GM18505 (cell line): Measurements from ENCODE around the gene SLA2.
"Not testable (repeated sequence)": the region's sequence is repeated elsewhere in the genome, so short reads cannot be mapped to it uniquely, and the experiment has no call there.

Experiments
- ATAC-seq: cut with Tn5 transposase; IDR thresholded peaks from one replicate; pipeline ENCODE4 v1.9.1; 2021; ENCODE audit not compliant: unreplicated experiment
- POLR2A ChIP-seq: IDR thresholded peaks from 4 replicates; pipeline ENCODE4 v1.6.1; 2011; ENCODE audit warnings: borderline replicate concordance; ENCODE audit not compliant: insufficient read depth, insufficient read length; ENCODE audit errors: extremely low read depth

SLA2 gene, protein sequence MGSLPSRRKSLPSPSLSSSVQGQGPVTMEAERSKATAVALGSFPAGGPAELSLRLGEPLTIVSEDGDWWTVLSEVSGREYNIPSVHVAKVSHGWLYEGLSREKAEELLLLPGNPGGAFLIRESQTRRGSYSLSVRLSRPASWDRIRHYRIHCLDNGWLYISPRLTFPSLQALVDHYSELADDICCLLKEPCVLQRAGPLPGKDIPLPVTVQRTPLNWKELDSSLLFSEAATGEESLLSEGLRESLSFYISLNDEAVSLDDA

DNA sequence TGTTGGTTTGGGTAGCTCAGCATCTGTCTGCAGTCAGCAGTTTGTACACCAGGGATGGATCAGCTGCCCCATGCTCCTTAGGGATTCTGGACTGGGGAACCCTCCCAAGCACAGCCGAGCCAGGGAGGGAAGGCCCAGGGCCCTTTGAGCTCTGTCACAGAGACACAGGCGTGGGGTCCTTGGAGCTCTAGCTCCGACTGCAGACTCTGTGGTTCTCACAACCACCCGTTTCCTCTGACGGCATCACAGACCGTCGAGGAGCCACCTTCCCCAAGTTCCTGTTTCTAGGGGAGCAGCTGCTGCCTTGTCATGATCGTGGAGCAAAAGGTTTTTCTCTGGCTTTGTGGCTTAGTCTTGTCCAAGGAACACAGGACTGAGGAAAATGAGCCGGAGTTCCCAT, at the start of gene SLA2:
TSS of gene SLA2 (minus strand) at position 199 of the 400 bp plus-strand sequence. CDS start 4,861 bp downstream, outside the sequence.
- no peak for ATAC-seq
- TF ChIP-seq POLR2A: no peak

DNA sequence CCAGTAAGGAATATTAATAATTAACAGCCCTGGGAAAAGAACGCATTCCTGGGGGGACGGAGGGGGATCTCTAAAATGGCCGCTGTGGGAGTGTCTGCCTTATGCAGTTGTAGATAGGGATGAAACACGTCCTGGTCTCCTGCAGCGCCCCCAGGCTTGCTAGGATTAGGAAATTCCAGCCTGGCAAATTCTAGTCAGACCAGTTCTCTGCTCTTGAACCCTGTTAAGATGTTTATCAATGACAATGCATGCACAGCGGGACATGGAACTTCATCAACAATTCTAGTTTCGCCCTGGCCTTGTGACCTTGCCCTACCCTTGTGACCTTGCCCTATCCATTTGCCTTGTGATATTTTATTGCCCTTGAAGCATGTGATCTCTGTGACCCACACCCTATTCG, 49.5 kb upstream of the SLA2 start:
- ATAC-seq: not testable (repeated sequence)

DNA sequence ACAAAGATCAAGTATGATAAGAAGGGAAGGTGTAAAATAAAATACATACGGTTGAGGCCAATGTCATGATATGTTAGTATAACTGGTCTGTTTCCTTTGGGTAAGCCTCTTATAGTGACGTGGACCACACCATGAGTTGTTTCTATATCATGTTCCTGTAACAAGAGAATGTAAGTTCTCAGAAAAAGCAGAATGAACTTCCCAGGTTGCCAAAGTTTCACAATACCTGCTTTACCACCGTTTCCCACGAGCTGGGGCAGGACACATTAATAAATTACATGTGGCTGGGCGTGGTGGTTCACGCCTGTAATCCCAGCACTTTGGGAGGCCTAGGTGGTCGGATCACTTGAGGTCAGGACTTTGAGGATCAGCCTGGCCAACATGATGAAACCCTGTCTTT, 42.6 kb upstream of the SLA2 start:
- TF ChIP-seq POLR2A: no peak
- no peak for ATAC-seq

DNA sequence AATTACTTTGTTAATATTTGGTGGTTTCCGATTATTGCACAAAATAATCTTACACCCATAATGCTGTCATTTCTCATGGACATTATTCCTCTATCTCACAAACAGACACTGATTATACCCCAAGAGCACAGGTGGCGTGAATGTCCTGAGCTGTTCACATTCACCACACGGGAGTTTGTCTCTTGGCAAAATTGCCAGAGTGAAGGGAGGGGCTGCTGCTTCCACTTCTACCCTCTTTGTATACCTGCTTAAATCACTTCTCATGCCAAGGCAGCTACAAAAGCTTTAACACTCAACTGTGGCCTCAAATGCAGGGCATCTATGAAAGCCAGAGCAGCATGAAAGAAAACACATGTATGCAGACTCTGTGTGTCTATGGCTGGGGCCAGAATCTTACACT, 41.9 kb upstream of the SLA2 start:
- TF ChIP-seq POLR2A: no peak
- no peak for ATAC-seq

DNA sequence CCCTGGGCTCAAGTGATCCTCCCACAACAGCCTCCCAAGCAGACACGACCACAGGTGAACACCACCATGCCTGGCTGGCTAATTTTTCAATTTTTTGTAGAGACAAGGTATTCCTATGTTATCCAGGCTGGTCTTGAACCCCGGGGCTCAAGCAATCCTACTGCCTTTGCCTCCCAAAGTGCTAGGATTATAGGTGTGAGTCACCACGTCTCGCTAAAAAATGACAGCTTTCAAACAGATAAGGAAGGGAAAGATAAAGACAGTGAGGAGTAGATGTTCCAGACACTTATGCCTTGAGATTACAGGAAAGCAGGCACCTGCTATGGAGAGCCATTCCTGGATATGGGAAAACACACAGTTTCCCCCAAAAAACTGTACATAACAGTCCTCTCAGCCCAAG, 40.9 kb upstream of the SLA2 start:
- no peak for ATAC-seq
- no peak for TF ChIP-seq POLR2A

DNA sequence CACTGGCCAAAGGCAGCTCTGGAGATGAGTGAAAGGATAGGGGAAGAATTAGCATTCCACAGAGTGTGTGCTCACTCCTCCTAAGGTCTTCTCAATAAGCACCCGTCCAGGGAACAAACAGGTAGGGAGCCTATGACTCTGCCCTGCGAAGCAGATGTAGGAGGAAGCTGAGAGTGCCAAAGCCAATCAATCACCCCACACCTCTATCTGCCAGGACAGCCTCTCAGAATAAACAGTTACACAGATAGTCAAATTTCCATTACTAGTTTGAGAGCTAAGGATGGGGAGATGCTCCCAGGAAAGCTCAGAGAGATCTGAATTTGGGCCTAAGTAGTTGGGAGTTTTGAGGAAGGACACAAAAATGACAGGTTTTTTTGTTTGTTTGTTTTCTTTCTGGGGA, 40.5 kb upstream of the SLA2 start:
- no peak for ATAC-seq
- no peak for TF ChIP-seq POLR2A

DNA sequence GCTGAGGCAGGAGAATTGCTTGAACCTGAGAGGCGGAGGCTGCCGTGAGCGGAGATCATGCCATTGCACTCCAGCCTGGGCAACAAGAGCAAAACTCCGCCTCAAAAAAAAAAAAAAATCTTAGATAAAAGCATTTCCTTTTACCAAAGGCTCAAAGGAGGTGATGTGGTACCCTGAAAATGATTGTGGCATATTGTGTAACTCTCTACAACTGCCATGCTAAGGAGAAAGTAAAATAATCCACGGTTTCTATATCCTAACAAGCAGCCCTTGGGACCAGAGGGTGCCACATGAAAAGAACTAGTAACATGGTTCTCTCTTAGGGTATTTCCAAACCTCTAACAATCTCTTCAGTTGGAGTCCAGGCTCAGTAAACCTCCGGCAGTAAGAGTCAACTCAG, 38.8 kb upstream of the SLA2 start:
- ATAC-seq: no peak
- no peak for TF ChIP-seq POLR2A

DNA sequence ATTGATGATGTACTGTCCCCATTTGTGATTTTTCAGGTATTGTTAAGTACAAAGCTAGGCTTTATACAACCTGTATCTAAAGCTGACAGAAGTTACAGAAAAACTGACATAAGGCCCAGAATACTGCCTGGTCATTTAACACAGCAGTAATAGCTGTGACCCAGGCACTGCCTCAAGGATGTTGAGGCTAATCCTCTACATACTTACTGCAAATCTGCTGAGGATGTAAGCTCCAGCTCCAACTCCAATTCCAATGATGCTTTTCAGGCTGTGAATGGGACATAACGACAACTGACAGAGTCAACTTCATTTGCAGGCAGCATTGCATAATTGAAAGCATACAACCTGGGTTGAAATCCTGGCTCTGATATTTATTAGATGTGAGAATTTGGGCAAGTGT, 36.3 kb upstream of the SLA2 start:
- no peak for ATAC-seq
- TF ChIP-seq POLR2A: no peak

DNA sequence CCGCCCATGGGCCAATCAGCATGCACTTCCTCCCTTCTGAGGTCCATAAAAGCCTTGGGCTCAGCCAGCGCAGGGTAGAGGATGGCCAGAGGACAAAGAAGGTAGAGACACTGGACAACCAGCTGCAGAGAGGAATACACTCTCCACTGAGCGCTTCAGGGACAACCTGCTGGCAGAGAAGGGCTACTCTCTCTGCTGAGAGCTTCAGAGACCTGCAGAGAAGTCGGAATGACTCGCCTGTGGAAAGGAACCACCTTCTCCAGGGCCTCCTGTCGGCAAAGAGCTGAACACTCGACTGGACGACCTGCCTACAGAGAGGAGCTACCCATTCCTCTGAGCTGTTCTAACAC, 31.4 kb upstream of the SLA2 start:
- ATAC-seq: no peak
- TF ChIP-seq POLR2A: no peak

DNA sequence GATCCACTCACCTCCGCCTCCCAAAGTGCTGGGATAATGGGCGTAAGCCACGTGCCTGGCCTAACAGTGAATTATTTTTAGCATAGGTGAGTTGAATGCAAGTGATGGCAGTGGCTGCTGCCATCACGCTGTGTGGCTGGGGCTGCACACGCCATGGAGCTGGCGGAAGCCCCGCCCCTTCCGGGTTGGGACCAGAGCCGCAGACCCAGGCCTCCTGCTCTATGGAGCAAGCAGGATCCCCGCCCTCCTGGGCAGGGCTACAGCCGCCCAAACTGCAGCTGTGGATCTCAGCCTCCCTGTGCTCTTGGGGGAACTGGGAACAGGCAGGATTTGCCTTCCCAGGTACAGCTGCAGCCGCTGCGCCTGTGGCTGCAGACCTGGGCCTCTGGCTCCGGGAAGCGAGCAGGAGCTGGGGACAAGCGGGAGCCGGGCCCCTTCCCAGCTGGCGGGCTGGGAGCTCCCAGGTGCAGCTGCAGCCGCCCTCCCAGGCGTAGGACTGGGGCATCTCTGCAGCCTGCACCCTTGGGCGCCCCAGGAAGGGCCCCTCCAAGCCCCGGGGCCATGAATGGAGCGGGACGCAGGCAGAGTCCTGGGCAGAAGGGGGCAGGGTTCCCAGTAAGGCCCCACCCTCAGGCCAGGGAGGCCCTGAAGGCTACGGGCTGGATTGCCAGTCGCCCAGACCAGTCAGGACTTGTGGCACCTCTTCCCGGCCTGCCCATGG, 30.9 kb upstream of the SLA2 start:
- no peak for ATAC-seq
- no peak for TF ChIP-seq POLR2A

DNA sequence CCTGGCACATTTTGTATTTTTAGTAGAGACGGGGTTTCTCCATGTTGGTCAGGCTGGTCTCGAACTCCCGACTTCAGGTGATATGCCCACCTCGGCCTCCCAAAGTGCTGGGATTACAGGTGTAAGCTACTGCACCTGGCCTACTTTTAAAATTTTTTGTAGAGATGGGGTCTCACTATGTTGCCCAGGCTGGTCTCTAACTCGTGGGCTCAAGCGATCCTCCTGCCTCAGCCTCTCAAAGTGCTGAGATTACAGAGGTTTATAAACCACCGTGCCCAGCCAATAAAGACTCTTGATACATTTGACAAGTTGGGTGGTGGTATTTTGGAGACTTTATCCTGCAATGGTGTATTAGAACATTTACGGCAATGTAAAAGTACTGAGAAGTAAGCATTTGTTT, 29.5 kb upstream of the SLA2 start:
- ATAC-seq: not testable (repeated sequence)

DNA sequence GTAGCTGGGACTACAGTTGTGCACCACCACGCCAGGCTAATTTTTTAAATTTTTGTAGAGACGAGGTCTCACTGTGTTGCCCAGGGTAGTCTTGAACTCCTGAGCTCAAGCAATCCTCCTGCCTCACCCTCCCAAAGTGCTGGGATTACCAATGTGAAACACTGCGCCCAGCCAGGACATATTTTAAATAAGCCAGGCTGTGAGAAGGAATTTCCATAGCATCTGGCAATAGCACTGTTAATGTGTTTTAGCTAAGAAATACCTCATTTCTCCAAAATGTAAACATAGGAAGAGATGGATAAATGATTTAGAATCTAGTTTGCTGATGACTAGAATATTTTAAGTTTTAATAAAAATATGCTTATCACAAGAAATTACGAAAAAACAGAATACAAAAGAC, 27.0 kb upstream of the SLA2 start:
- ATAC-seq: no peak
- no peak for TF ChIP-seq POLR2A

DNA sequence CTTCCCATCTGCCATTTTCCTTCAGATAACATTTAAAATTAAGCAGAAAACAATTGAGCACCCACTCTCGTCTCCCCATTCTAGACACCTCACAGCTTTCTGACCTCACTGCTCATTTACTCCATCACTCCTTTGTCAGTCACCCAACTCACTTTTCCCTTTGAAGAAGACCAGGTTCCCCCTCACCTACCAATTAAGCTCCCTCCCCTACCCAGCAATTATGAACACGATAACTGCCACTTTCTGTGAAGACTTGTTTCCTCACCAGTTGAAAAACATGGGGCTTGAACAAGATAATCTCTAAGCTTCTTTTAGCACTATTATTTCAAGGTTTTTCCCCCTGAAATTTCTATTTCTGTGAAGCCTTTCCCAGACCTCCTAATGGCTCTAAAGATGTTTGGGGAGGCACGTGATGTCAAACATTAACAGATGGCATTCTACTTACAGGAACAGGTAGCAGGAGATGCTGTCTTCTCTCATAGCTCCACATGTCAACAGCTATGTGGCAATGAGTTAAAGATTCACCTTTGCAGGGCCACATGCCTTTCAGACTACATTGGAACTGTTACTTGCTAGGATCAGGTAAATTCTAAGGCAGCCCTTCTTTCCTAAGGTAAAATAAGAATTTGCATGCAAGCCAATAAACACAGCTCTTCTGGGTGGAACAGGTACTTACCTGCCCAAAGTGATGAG, 24.8 kb upstream of the SLA2 start:
- no peak for ATAC-seq
- no peak for TF ChIP-seq POLR2A

DNA sequence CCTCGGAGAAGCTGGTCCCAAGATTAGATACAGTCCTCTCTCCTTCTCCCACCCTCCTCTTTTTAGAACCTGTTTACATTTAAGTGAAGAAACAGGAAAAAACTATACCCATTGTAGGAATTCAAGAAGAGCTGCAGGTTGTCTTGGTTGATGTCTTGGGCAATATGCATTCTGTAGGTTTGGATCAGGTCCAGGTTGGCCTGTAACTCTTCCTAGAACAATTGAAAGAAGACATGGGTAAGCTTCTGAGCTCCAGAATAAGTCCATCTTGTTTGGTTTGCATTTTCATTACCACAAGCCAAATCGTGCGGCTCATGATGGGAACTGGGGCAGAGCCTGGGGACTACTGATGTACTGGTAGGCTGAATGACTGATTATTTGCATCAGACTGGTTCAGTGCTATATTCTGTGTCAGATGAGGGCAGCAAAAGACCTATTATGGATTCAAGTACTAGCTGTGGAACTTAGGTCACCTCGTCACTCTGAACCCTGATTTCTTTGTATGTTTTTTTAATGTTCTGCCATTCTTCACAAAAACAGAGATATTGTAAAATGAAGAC, 20.3 kb upstream of the SLA2 start:
- no peak for TF ChIP-seq POLR2A
- ATAC-seq: no peak
